Tibial nerve (tissue), 4 donors: Measurements from ENCODE around the gene COBLL1. TPM values are rescaled to one million over a fixed set of nuclear protein-coding genes. Genes with fewer than 3 reads are reported as not detected.

ENCODE experiments used
- DNase-seq, 2 donors: peaks; one replicate each; pipeline ENCODE4 v3.0.0-alpha.2; 2019; ENCODE audit warnings: low spot score in 2 of 2
- H3K27ac ChIP-seq, 4 donors: fragments of 200-600 bp; sonication (generic) in 3 of 4; one replicate each; pipeline ENCODE4 v1.5.1; 2017 to 2019; ENCODE audit warnings: mild to moderate bottlenecking in 1 of 4
- H3K27me3 ChIP-seq, 2 donors: fragments of 200-600 bp; sonication (generic) in 1 of 2; one replicate each; pipeline versions ENCODE4 v1.5.1 to v1.6.0; 2017 to 2019
- H3K36me3 ChIP-seq, 3 donors: fragments of 200-600 bp; sonication (generic); one replicate each; pipeline ENCODE4 v1.5.1; 2018 to 2019
- H3K4me1 ChIP-seq, 4 donors: fragments of 200-600 bp; sonication (generic) in 3 of 4; one replicate each; pipeline ENCODE4 v1.5.1; 2017 to 2019
- H3K4me3 ChIP-seq, 4 donors: fragments of 200-600 bp; sonication (generic) in 3 of 4; one replicate each; pipeline ENCODE4 v1.5.1; 2017 to 2019; ENCODE audit warnings: mild to moderate bottlenecking in 1 of 4, moderate library complexity in 1 of 4
- H3K9me3 ChIP-seq, 4 donors: fragments of 200-600 bp; sonication (generic) in 3 of 4; one replicate each; pipeline ENCODE4 v1.5.1; 2017 to 2019
- CTCF ChIP-seq, 5 experiments: fragments of 200-600 bp in 3 of 5; fragments of 450-650 bp in 2 of 5; sonication (generic) in 3 of 5; IDR thresholded peaks; one replicate each; pipeline ENCODE4 v1.5.1; 2016 to 2019; ENCODE audit warnings: antibody characterized with exemption in 5 of 5, mild to moderate bottlenecking in 3 of 5, moderate library complexity in 2 of 5
- EP300 ChIP-seq, 2 donors: sonication (generic); formaldehyde crosslinking; IDR thresholded peaks; one replicate each; pipeline ENCODE4 v1.6.1; 2017; ENCODE audit warnings: antibody characterized with exemption in 2 of 2, mild to moderate bottlenecking in 1 of 2
- POLR2A ChIP-seq, 2 donors: fragments of 450-650 bp; IDR thresholded peaks; one replicate each; pipeline ENCODE4 v1.6.1; 2017; ENCODE audit warnings: antibody characterized with exemption in 2 of 2, mild to moderate bottlenecking in 2 of 2, moderate library complexity in 2 of 2
- WGBS, 2 donors: methylation state at CpG; one replicate each; pipeline ENCODE4 v1.1.5; 2018; 5-methylcytosine and 5-hydroxymethylcytosine counted together
- total RNA-seq, 4 donors: library from RNA; depleted of rRNA; stranded (reverse); fragments of >200 nt; gene quantifications; one replicate each; pipeline ENCODE4 v1.1.0, GENCODE V29; 2016

The COBLL1 gene
- total RNA-seq, 4 donors from 2014 or later, result 117 to 190 (median 146) TPM

DNA sequence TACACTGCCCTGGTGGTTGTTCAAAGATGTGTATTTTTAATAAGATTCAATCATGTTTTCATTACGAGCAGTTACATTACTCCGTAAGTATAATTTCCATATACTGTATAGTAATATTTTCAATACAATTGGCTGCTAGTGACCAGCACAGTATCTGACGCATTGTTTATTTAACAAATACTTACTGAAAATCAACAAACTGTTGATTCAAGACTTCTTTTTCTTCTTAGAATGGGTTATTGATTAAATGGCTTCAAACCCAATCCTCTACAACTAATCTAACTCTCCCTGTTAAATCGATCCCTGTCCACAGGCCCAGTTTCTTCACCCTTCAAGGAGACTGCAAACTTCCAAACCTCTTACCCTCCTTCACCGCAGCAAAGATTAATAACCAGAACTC lies 18.5 kb downstream of the COBLL1 start:
- Histone ChIP-seq H3K4me3 (no peak overlapping the region), H3K36me3 (no peaks in the 10 kb centered on the region), H3K4me1 (peaks cover 0 to 59% (median 29%) of the 10 kb centered on the region in 4 donors), H3K9me3 (no peaks in the 10 kb centered on the region), H3K27ac (peak overlapping the region in 2 of 4 donors; percentile 29 to 76), H3K27me3 (no peaks in the 10 kb centered on the region)
- WGBS, 2 donors, result 73% methylated on average over 5 of the region's 5 CpGs
- DNase-seq, result no peak
- TF ChIP-seq POLR2A (IDR thresholded peaks at IDR 0.05) (no peak), EP300 (IDR thresholded peaks at IDR 0.05) (no peak), CTCF (IDR thresholded peaks at IDR 0.05) (no peak)

DNA sequence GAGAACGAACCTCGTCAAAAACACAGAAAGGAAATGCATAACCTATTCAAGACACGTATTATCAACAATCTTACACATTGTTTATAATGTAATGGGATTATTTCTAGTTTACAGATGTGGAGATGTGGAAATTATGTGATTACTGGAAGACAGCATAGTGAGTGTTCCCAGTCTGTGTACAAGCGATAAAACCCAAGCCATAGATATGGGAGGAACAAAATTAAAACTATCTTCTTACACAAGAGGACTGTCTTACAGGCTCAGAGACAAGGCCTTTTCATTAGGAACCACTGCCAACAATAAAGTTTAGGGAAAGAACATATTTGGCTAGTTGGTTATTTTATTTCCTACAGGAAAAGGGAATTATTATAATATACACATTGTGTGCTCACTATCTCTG lies 20.3 kb downstream of the COBLL1 start:
- no peak for DNase-seq
- Histone ChIP-seq H3K4me1 (peaks cover 0 to 43% (median 23%) of the 10 kb centered on the region in 4 donors), H3K36me3 (no peaks in the 10 kb centered on the region), H3K27me3 (no peaks in the 10 kb centered on the region), H3K9me3 (no peaks in the 10 kb centered on the region), H3K4me3 (no peak overlapping the region), H3K27ac (peak overlapping the region in 2 of 4 donors; percentile 55 to 69)
- TF ChIP-seq CTCF (IDR thresholded peaks at IDR 0.05) (no peak), POLR2A (IDR thresholded peaks at IDR 0.05) (no peak), EP300 (IDR thresholded peaks at IDR 0.05) (no peak)
- 80 to 87% methylated on average over 4 of the region's 4 CpGs for WGBS, 2 donors

DNA sequence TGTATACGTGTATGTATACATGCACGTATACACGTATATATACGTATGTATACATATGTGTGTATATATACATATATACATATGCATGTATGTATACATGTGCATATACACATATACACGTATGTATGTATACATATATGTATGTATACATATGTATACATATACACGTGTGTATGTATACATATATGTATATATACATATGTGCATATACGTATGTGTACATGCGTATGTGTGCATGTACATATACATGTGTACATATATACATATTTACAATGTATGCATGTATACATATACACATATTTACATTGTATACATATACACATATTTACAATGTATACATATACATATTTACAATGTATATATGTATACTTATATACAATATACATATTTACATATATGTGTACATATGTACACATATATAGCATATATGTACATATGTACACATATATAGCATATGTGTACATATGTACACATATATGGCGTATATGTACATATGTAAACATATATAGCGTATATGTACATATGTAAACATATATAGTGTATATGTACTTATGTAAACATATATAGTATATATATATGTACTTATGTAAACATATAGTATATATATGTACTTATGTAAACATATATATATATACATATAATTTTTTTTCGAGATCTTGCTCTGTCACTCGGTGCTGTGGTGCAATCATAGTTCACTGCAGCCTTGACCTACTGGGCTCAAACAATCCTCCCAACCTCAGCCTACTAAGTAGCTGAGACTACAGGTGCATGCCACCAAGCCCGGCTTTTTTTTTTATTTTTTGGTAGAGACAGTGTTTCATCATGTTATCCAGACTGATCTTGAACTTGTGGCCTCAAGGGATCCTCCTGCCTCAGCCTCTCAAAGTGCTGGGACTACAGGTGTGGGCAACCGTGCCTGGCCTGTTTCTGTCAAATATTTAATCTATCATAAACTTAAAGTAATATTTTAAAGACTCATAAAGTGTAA lies 23.2 kb downstream of the COBLL1 start:
- Histone ChIP-seq H3K27me3 (no peaks in the 10 kb centered on the region), H3K36me3 (no peaks in the 10 kb centered on the region), H3K9me3 (no peaks in the 10 kb centered on the region), H3K4me3 (no peak overlapping the region), H3K4me1 (peaks cover 0 to 54% (median 15%) of the 10 kb centered on the region in 4 donors), H3K27ac (no peak overlapping the region)
- TF ChIP-seq EP300 (IDR thresholded peaks at IDR 0.05), result no peak
- no peak for TF ChIP-seq POLR2A (IDR thresholded peaks at IDR 0.05)
- no peak for TF ChIP-seq CTCF (IDR thresholded peaks at IDR 0.05)
- WGBS, 2 donors, result 92 to 93% methylated on average over 14 of the region's 14 CpGs
- DNase-seq, result no peak

DNA sequence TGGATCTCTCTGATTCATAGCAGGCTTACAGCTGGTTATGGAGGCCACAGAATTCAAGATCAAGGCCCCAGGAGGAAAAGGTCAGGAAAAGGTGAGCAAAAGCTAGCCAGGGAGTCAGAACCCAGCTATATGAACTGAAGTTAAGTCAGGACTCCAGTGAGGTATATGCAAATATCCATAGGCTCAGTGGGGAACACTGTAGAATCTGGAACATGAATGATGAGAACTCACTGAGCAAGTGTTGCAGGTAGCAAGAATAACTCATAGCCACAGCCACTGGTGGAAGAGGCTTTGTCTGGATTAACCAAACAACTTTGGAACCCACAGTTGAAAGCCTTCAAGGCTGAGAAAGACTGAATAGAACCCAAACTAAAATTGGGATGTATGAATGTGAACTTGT lies 24.7 kb downstream of the COBLL1 start:
- Histone ChIP-seq H3K9me3 (no peaks in the 10 kb centered on the region), H3K36me3 (no peaks in the 10 kb centered on the region), H3K27me3 (no peaks in the 10 kb centered on the region), H3K4me3 (no peak overlapping the region), H3K27ac (peak overlapping the region in 2 of 4 donors; percentile 48 to 70), H3K4me1 (peaks cover 0 to 54% (median 8%) of the 10 kb centered on the region in 4 donors)
- TF ChIP-seq POLR2A (IDR thresholded peaks at IDR 0.05) (no peak), EP300 (IDR thresholded peaks at IDR 0.05) (no peak), CTCF (IDR thresholded peaks at IDR 0.05) (no peak)
- DNase-seq, result no peak

DNA sequence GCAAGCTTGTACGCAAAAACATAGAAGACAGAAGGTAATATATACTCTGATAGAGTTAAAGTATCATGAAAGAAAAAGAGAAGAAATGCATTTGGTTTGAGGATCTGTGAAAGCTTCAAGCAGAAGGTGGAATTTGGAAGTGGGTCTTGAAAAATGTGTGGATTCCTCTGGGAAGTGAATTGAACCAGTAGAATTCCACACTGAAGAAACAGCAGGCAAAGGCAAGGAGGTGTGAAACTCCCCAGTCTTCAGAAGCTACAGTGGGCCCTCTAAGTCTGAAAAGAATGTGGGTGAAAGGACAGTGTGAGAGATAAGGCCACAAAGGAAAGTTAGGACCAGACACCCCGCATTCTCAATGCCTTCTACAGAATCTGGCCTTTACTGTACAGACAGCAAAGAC lies 25.6 kb downstream of the COBLL1 start:
- Histone ChIP-seq H3K27me3 (no peaks in the 10 kb centered on the region), H3K4me3 (no peak overlapping the region), H3K9me3 (no peaks in the 10 kb centered on the region), H3K36me3 (no peaks in the 10 kb centered on the region), H3K27ac (peak overlapping the region in 2 of 4 donors; percentile 68 to 70), H3K4me1 (peaks cover 0 to 57% (median 8%) of the 10 kb centered on the region in 4 donors)
- WGBS, 2 donors, result 79 to 81% methylated on average over 2 of the region's 2 CpGs
- no peak for TF ChIP-seq CTCF (IDR thresholded peaks at IDR 0.05)
- no peak for TF ChIP-seq EP300 (IDR thresholded peaks at IDR 0.05)
- TF ChIP-seq POLR2A (IDR thresholded peaks at IDR 0.05), result no peak
- no peak for DNase-seq
